Subcutaneous abdominal adipose tissue (tissue), 5 donors: ENCODE measurements around the gene AKAP6.
"Not testable (repeated sequence)": the region's sequence is repeated elsewhere in the genome, so short reads cannot be mapped to it uniquely, and the experiment has no call there.

ENCODE experiments used
- H3K27ac ChIP-seq: one replicate; pipeline ENCODE4 v1.7.0; 2013; ENCODE audit warnings: low read depth, mild to moderate bottlenecking, inconsistent platforms, low read length, moderate library complexity
- H3K27me3 ChIP-seq, 5 donors: one replicate each; pipeline ENCODE4 v1.7.0; 2013; ENCODE audit warnings: low read length in 5 of 5, inconsistent platforms in 1 of 5; ENCODE audit not compliant: control insufficient read depth in 5 of 5, insufficient read depth in 4 of 5
- H3K36me3 ChIP-seq, 5 donors: one replicate each; pipeline ENCODE4 v1.7.0; 2013; ENCODE audit warnings: low read length in 5 of 5; ENCODE audit not compliant: control insufficient read depth in 5 of 5, insufficient read depth in 5 of 5
- H3K4me1 ChIP-seq, 5 donors: one replicate each; pipeline ENCODE4 v1.7.0; 2013; ENCODE audit warnings: low read length in 5 of 5, mild to moderate bottlenecking in 3 of 5, moderate library complexity in 1 of 5; ENCODE audit not compliant: control insufficient read depth in 5 of 5, insufficient read depth in 5 of 5
- H3K4me3 ChIP-seq, 5 donors: one replicate each; pipeline ENCODE4 v1.7.0; 2013; ENCODE audit warnings: low read length in 5 of 5, low read depth in 1 of 5
- H3K9ac ChIP-seq, 5 donors: one replicate each; pipeline ENCODE4 v1.7.0; 2013; ENCODE audit warnings: low read length in 5 of 5, mild to moderate bottlenecking in 4 of 5, moderate library complexity in 3 of 5
- H3K9me3 ChIP-seq, 5 donors: one replicate each; pipeline ENCODE4 v1.7.0; 2013; ENCODE audit warnings: low read length in 5 of 5; ENCODE audit not compliant: control insufficient read depth in 5 of 5
- donor health status: healthy.
- donor health status: healthy.
- donor health status: healthy.
- donor health status: healthy.
- donor health status: healthy.

Gene AKAP6

GRCh38 chr14:32368107-32368506 lies 39.0 kb downstream of the AKAP6 start:
- Histone ChIP-seq H3K36me3 (no peaks in the 10 kb centered on the region), H3K4me3 (no peak overlapping the region), H3K27me3 (no peaks in the 10 kb centered on the region), H3K9ac (no peak overlapping the region), H3K9me3 (no peaks in the 10 kb centered on the region), H3K27ac (no peak overlapping the region), H3K4me1 (peaks cover 0 to 5% (median 0%) of the 10 kb centered on the region in 5 donors)

- H3K4me3 ChIP-seq = no peak overlapping the region
- H3K4me1 ChIP-seq = peaks cover 0 to 5% (median 0%) of the 10 kb centered on the region in 5 donors
- H3K27me3 ChIP-seq = no peaks in the 10 kb centered on the region
- H3K9me3 ChIP-seq = no peaks in the 10 kb centered on the region
- H3K36me3 ChIP-seq = no peaks in the 10 kb centered on the region
- H3K27ac ChIP-seq = no peak overlapping the region
- H3K9ac ChIP-seq = no peak overlapping the region
Measured at GRCh38 chr14:32370714-32371113, 41.6 kb downstream of the AKAP6 start.

GRCh38 chr14:32372154-32372553 lies 43.1 kb downstream of the AKAP6 start:
- H3K27me3 ChIP-seq = no peaks in the 10 kb centered on the region
- H3K4me3 ChIP-seq = no peak overlapping the region
- H3K4me1 ChIP-seq = no peaks in the 10 kb centered on the region
- H3K27ac ChIP-seq = no peak overlapping the region
- H3K9me3 ChIP-seq = no peaks in the 10 kb centered on the region
- H3K9ac ChIP-seq = no peak overlapping the region
- H3K36me3 ChIP-seq = no peaks in the 10 kb centered on the region

DNA sequence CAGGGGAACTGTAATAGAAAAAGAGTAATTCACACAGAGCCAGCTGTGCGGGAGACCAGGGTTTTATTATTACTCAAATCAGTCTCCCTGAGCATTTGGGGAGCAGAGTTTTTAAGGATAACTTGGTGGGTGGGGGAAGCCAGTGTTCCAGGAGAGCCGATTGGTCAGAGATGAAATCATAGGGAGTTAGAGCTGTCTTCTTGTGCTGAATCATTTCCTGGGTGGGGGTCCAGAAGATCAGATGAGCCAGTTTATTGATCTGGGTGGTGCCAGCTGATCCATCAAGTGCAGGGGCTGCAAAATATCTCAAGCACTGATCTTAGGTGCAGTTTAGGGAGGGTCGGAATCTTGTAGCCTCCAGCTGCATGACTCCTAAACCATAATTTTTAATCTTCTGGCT lies 44.1 kb downstream of the AKAP6 start:
- H3K4me1 ChIP-seq, H3K36me3 ChIP-seq, H3K27me3 ChIP-seq, H3K9ac ChIP-seq, H3K27ac ChIP-seq, H3K4me3 ChIP-seq, H3K9me3 ChIP-seq: not testable (repeated sequence)

GRCh38 chr14:32374155-32374554 lies 45.1 kb downstream of the AKAP6 start:
- H3K36me3 ChIP-seq = no peaks in the 10 kb centered on the region
- no peak overlapping the region for H3K9ac ChIP-seq
- H3K4me3 ChIP-seq = no peak overlapping the region
- no peaks in the 10 kb centered on the region for H3K9me3 ChIP-seq
- no peaks in the 10 kb centered on the region for H3K4me1 ChIP-seq
- no peaks in the 10 kb centered on the region for H3K27me3 ChIP-seq
- H3K27ac ChIP-seq = no peak overlapping the region

DNA sequence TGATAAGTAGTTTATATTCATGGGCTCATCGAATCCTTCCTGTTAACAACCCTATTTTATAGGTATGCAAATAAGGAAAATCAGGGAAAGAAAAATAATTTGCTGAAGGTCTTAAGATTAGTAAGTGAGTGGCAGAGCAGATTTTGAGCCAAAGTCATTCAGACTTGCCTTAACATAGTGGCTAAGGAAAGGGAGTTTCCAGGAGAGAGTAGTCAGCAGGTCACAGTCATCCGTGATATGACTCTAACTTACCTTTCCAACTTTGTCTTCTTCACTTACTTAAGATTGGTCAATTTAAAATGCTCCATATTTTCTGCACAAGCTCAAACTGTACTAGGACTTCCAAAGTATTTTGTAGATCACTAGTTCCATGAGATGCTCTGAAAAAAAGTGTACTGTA lies 46.6 kb downstream of the AKAP6 start:
- no peaks in the 10 kb centered on the region for H3K4me1 ChIP-seq
- H3K4me3 ChIP-seq = no peak overlapping the region
- H3K27me3 ChIP-seq = no peaks in the 10 kb centered on the region

DNA sequence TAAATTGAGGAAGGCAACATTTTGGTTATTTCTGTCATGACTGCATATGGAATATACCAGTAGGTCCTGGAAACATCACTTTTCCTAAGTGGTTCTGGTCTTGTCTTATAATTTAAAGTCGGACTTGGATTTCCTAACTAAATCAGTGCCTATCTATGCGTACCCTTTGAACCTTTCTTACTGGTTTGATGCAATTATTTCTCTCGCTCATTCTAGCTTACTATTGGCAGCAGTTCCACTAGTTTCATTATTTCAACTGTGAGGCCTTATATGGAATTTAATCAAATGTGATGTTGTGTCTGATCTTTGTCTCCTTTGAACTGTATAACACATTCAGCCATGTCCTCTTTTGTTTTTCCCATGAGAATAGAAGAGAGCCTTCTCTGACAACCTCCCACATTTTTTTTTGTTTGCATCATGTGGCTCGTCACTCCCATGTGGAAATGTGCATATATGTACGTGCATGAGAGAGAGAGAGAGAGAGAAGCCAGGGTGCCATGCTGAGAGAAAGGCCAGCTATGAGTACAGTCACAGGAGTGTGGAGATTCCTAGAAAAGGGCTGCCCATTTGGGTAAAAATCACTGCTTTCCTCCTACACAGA lies 48.0 kb downstream of the AKAP6 start:
- H3K4me3 ChIP-seq = no peak overlapping the region
- no peaks in the 10 kb centered on the region for H3K4me1 ChIP-seq
- no peak overlapping the region for H3K27ac ChIP-seq
- no peaks in the 10 kb centered on the region for H3K27me3 ChIP-seq
- H3K9ac ChIP-seq = no peak overlapping the region
- no peaks in the 10 kb centered on the region for H3K36me3 ChIP-seq
- no peaks in the 10 kb centered on the region for H3K9me3 ChIP-seq

More for the DNA sequence above, 46.6 kb downstream of the AKAP6 start:
- Histone ChIP-seq H3K9me3 (no peaks in the 10 kb centered on the region), H3K9ac (no peak overlapping the region), H3K36me3 (no peaks in the 10 kb centered on the region), H3K27ac (no peak overlapping the region)

GRCh38 chr14:32378284-32378683 lies 49.2 kb downstream of the AKAP6 start:
- no peak overlapping the region for H3K9ac ChIP-seq
- H3K27me3 ChIP-seq = no peaks in the 10 kb centered on the region
- no peak overlapping the region for H3K4me3 ChIP-seq
- H3K36me3 ChIP-seq = no peaks in the 10 kb centered on the region
- no peak overlapping the region for H3K27ac ChIP-seq
- no peaks in the 10 kb centered on the region for H3K9me3 ChIP-seq
- no peaks in the 10 kb centered on the region for H3K4me1 ChIP-seq

DNA sequence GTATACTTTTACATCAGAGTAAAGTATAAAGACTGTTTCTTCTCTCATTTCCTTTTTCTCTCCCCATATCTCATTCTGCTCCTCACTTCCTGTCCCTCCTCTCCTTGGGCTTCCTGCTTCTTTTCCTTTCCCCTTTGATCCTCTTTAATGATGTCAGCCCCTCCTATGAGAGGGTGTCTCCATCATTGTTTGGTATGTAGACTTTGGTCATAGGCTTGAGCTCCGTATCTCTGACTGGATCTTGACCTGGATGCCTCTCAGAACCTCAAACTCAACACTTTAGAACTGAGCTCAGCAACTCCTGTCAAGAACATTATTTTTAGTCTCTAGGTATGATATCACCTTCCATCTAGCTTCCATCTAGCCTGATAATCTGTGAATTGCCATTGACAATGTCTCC lies 50.3 kb downstream of the AKAP6 start:
- Histone ChIP-seq H3K9ac (no peak overlapping the region), H3K4me1 (no peaks in the 10 kb centered on the region), H3K27ac (no peak overlapping the region)

GRCh38 chr14:32381869-32382268 lies 52.8 kb downstream of the AKAP6 start:
- Histone ChIP-seq H3K9ac (no peak overlapping the region), H3K27me3 (no peaks in the 10 kb centered on the region), H3K27ac (no peak overlapping the region)

More for the DNA sequence above, 50.3 kb downstream of the AKAP6 start:
- Histone ChIP-seq H3K36me3 (no peaks in the 10 kb centered on the region), H3K27me3 (no peaks in the 10 kb centered on the region), H3K9me3 (no peaks in the 10 kb centered on the region), H3K4me3 (no peak overlapping the region)

GRCh38 chr14:32382704-32383103 lies 53.6 kb downstream of the AKAP6 start:
- H3K4me3 ChIP-seq = no peak overlapping the region
- no peak overlapping the region for H3K27ac ChIP-seq
- H3K9me3 ChIP-seq = no peaks in the 10 kb centered on the region
- H3K36me3 ChIP-seq = no peaks in the 10 kb centered on the region
- H3K27me3 ChIP-seq = no peaks in the 10 kb centered on the region
- no peaks in the 10 kb centered on the region for H3K4me1 ChIP-seq
- H3K9ac ChIP-seq = no peak overlapping the region

More at GRCh38 chr14:32381869-32382268, 52.8 kb downstream of the AKAP6 start:
- Histone ChIP-seq H3K36me3 (no peaks in the 10 kb centered on the region), H3K4me3 (no peak overlapping the region), H3K4me1 (no peaks in the 10 kb centered on the region), H3K9me3 (no peaks in the 10 kb centered on the region)
